Activated gamma-delta T cell treated with anti-CD3 and anti-CD28 coated beads, Interleukin-2, amount 50 U/mL, for 16 hours (primary cell): ENCODE results near the gene EYA4.

Source experiments
- DNase-seq: peaks from one replicate; pipeline ENCODE4 v3.0.0-alpha.2; 2020; ENCODE audit warnings: low read depth

Gene EYA4

GRCh38 chr6:133241086-133241900 is at the start of gene EYA4:
EYA4 (plus strand) TSS chr6:133241357; CDS start chr6:133274781, 33,424 bp downstream.
- no peak for DNase-seq

GRCh38 chr6:133193396-133193795 is 47.8 kb upstream of the EYA4 start:
- no peak for DNase-seq

GRCh38 chr6:133198725-133199124 is 42.4 kb upstream of the EYA4 start:
- DNase-seq, result no peak

- no peak for DNase-seq
These were observed 39.9 kb upstream of the EYA4 start for GRCh38 chr6:133201231-133201630.

- no peak for DNase-seq
These were observed 38.4 kb upstream of the EYA4 start for GRCh38 chr6:133202610-133203343.

- DNase-seq, result no peak
These were observed 37.8 kb upstream of the EYA4 start for GRCh38 chr6:133203344-133203697.

- no peak for DNase-seq
These were observed 35.9 kb upstream of the EYA4 start for GRCh38 chr6:133205304-133205703.

- no peak for DNase-seq
These were observed 34.2 kb upstream of the EYA4 start for GRCh38 chr6:133206942-133207341.

- no peak for DNase-seq
These were observed 33.4 kb upstream of the EYA4 start for GRCh38 chr6:133207754-133208153.

- no peak for DNase-seq
These were observed 32.9 kb upstream of the EYA4 start for GRCh38 chr6:133208183-133208755.

- no peak for DNase-seq
These were observed 26.9 kb upstream of the EYA4 start for GRCh38 chr6:133214267-133214666.

GRCh38 chr6:133218852-133219251 is 22.3 kb upstream of the EYA4 start:
- DNase-seq, result no peak

- DNase-seq, result no peak
These were observed 17.6 kb upstream of the EYA4 start for GRCh38 chr6:133223452-133224029.

GRCh38 chr6:133225560-133225959 is 15.6 kb upstream of the EYA4 start:
- no peak for DNase-seq

GRCh38 chr6:133227344-133227743 is 13.8 kb upstream of the EYA4 start:
- no peak for DNase-seq

- DNase-seq, result no peak
These were observed 11.1 kb upstream of the EYA4 start for GRCh38 chr6:133230052-133230451.

- DNase-seq, result no peak
These were observed 5.9 kb upstream of the EYA4 start for GRCh38 chr6:133235221-133235620.

GRCh38 chr6:133236932-133237331 is 4.2 kb upstream of the EYA4 start:
- DNase-seq, result no peak

GRCh38 chr6:133240511-133241085 is 559 bp upstream of the EYA4 start:
- DNase-seq, result no peak

GRCh38 chr6:133241901-133242636 is 912 bp downstream of the EYA4 start:
- no peak for DNase-seq
